K562 (cell line): ENCODE results near the gene ARL13B. TPM values are rescaled to one million over a fixed set of nuclear protein-coding genes. Genes with fewer than 3 reads are reported as not detected.

Experiments
- ATAC-seq: fragments of 200-7000 bp; cut with Tn5 transposase; 3 replicates; pipeline ENCODE4 v1.9.1; 2020; ENCODE audit warnings: moderate library complexity
- BruUV-seq: library from RNA; stranded (reverse); fragments of 400-500 nt; replicated peaks from 2 replicates; lab custom pipeline; 2021; lab: Mats Ljungman, UMichigan
- CTCF ChIA-PET: fragments of 300-600 bp; formaldehyde crosslinking; extraction: SDS; loops from one replicate; lab custom pipeline; 2021; ENCODE audit warnings: low intra/inter-chr PET ratio; lab: Yijun Ruan, JAX
- POLR2A ChIA-PET: fragments of 300-600, 350-650 bp; sonication (Branson Sonifier 250); formaldehyde crosslinking; extraction: SDS; loops from one replicate; lab custom pipeline; 2021; ENCODE audit warnings: antibody characterized with exemption, inconsistent platforms; lab: Yijun Ruan, JAX
- DNase-seq, 4 experiments: peaks; one replicate each; pipeline versions ENCODE4 v3.0.0 to v3.0.0-alpha.2; 2011 to 2018; ENCODE audit warnings: low spot score in 3 of 4, mixed read lengths in 3 of 4; ENCODE audit errors: extremely low read depth in 1 of 4
- FAIRE-seq: peaks from 2 replicates; lab custom pipeline; 2011; peaks lifted over from hg19 to GRCh38; lab: Jason Lieb, UNC
- H2AFZ ChIP-seq: 2 replicates; pipeline ENCODE4 v1.6.0; 2011; ENCODE audit warnings: low read depth, low read length, control low read depth, inconsistent platforms
- H3K27ac ChIP-seq: fragments of 200-600 bp; 3 replicates; pipeline ENCODE4 v1.8.0; 2011; ENCODE audit warnings: low read depth, mild to moderate bottlenecking, control low read depth, inconsistent platforms, low read length, moderate library complexity, mixed read lengths; ENCODE audit errors: extremely low read depth
- H3K27me3 ChIP-seq, 2 experiments: fragments of 300-600 bp in 1 of 2; 2 replicates in 1 of 2; 3 replicates in 1 of 2; pipeline versions ENCODE4 v1.6.0 to v1.8.0; 2011; ENCODE audit warnings: inconsistent platforms in 2 of 2, low read length in 2 of 2, mild to moderate bottlenecking in 1 of 2, mixed read lengths in 1 of 2, moderate library complexity in 1 of 2; ENCODE audit not compliant: control insufficient read depth in 2 of 2, insufficient read depth in 2 of 2
- H3K36me3 ChIP-seq: fragments of 300-600 bp; 3 replicates; pipeline ENCODE4 v1.8.0; 2011; ENCODE audit warnings: mild to moderate bottlenecking, low read length, inconsistent platforms; ENCODE audit not compliant: control insufficient read depth, insufficient read depth
- H3K4me1 ChIP-seq, 2 experiments: fragments of 200-600 bp in 1 of 2; replicated peaks in 1 of 2; 2 replicates in 1 of 2; 3 replicates in 1 of 2; pipeline versions ENCODE4 v1.5.1 to v1.8.0; 2011; ENCODE audit warnings: inconsistent platforms in 2 of 2, low read length in 2 of 2, mild to moderate bottlenecking in 1 of 2, mixed read lengths in 1 of 2, moderate library complexity in 1 of 2; ENCODE audit not compliant: control insufficient read depth in 2 of 2, insufficient read depth in 2 of 2
- H3K4me2 ChIP-seq: 2 replicates; pipeline ENCODE4 v1.6.1; 2011; ENCODE audit warnings: low read length, control low read depth, inconsistent platforms, mixed read lengths; ENCODE audit not compliant: insufficient read depth
- H3K4me3 ChIP-seq: fragments of 200-600 bp; sonication (generic), shearing (Covaris generic); 2 replicates; pipeline ENCODE4 v1.5.1; 2016; ENCODE audit warnings: control low read depth, inconsistent platforms
- H3K79me2 ChIP-seq: fragments of 200-600 bp; 3 replicates; pipeline ENCODE4 v1.8.0; 2011; ENCODE audit warnings: low read length, inconsistent platforms; ENCODE audit not compliant: control insufficient read depth, insufficient read depth
- H3K9ac ChIP-seq, 2 experiments: 2 replicates each; pipeline versions ENCODE4 v1.6.0 to v1.6.1; 2011; ENCODE audit warnings: low read depth in 2 of 2, low read length in 2 of 2, control low read depth in 1 of 2, inconsistent platforms in 1 of 2, mild to moderate bottlenecking in 1 of 2, mixed read lengths in 1 of 2; ENCODE audit not compliant: insufficient read depth in 1 of 2
- H3K9me1 ChIP-seq: one replicate; pipeline ENCODE4 v1.6.0; 2011; ENCODE audit warnings: inconsistent platforms, mild to moderate bottlenecking, low read length, moderate library complexity; ENCODE audit not compliant: control insufficient read depth, insufficient read depth
- H3K9me3 ChIP-seq: replicated peaks from 2 replicates; pipeline ENCODE4 v1.5.1; 2011; ENCODE audit warnings: low read depth, low read length, inconsistent platforms; ENCODE audit not compliant: control insufficient read depth, insufficient read depth
- H4K20me1 ChIP-seq: replicated peaks from 2 replicates; pipeline ENCODE4 v1.6.1; 2011; ENCODE audit warnings: low read length, inconsistent platforms, mixed read lengths; ENCODE audit not compliant: control insufficient read depth, insufficient read depth
- DDX20 ChIP-seq: fragments of 450-650 bp; IDR thresholded peaks from 2 replicates; pipeline ENCODE4 v1.6.1; 2016; ENCODE audit warnings: missing genetic modification characterization, low read depth, mild to moderate bottlenecking, missing compliant biosample characterization, moderate library complexity
- ETV6 ChIP-seq, 3 experiments: fragments of 150-350 bp in 1 of 3; sonication (generic) in 1 of 3; formaldehyde crosslinking in 1 of 3; IDR thresholded peaks; 2 replicates each; pipeline versions ENCODE4 v1.6.1 to v1.8.0; 2014 to 2022; ENCODE audit warnings: borderline replicate concordance in 2 of 3, low read depth in 2 of 3, antibody characterized with exemption in 1 of 3, low read length in 1 of 3, mild to moderate bottlenecking in 1 of 3, missing genetic modification reagents in 1 of 3
- HNRNPUL1 ChIP-seq: fragments of 200-400 bp; formaldehyde crosslinking; IDR thresholded peaks from 2 replicates; pipeline ENCODE4 v1.6.1; 2017; ENCODE audit warnings: low read length
- POLR2A ChIP-seq: fragments of 450-650 bp; conservative IDR thresholded peaks from 2 replicates; pipeline ENCODE4 v1.6.1; 2016
- TRIM24 ChIP-seq, 2 experiments: fragments of 450-650 bp; IDR thresholded peaks; 2 replicates each; pipeline ENCODE4 v1.6.1; 2016
- ZNF282 ChIP-seq: sonication (generic); formaldehyde crosslinking; IDR thresholded peaks from 2 replicates; pipeline ENCODE4 v1.8.1; 2023; ENCODE audit warnings: missing genetic modification reagents
- WGBS: fragments of 100-300 bp; shearing (Covaris generic); methylation state at CpG from one replicate; pipeline ENCODE4 v1.1.6; 2016; ENCODE audit warnings: low coverage, mixed read lengths; ENCODE audit not compliant: insufficient coverage; ENCODE audit errors: missing lambda C conversion rate; 5-methylcytosine and 5-hydroxymethylcytosine counted together
- in situ Hi-C: fragments of 300-500 bp; cut with MboI; formaldehyde crosslinking; loops from 4 replicates; pipeline ENCODE4 v1.15.0; 2018; ENCODE audit warnings: inconsistent platforms, mixed read lengths
- intact Hi-C: fragments of 100-400 bp; cut with micrococcal nuclease; formaldehyde crosslinking; loops from 2 replicates; pipeline ENCODE4 v1.14.2; 2022
- polyA plus RNA-seq, 8 experiments: library from polyadenylated mRNA; depleted of rRNA in 4 of 8; stranded (reverse) in 5 of 8; unstranded in 3 of 8; fragments of >200 nt; fragmentation: Nextera tagmentation in 2 of 8; fragmentation: Illumina TruSeq in 1 of 8; extraction: Ambion mirVana in 2 of 8; extraction: Trizol in 1 of 8; gene quantifications; 2 replicates each; pipeline versions ENCODE4 v1.2.1 to v1.2.3, GENCODE V29; 2011 to 2014; ENCODE audit warnings: inconsistent platforms in 1 of 8, missing spikeins in 1 of 8
- total RNA-seq, 7 experiments: library from RNA; depleted of rRNA in 6 of 7; stranded (reverse); fragments of >200 nt in 6 of 7; fragmentation: Illumina TruSeq in 2 of 7; extraction: Trizol in 2 of 7; gene quantifications; 2 replicates each; pipeline versions ENCODE4 v1.2.1 to v1.2.3, GENCODE V29; 2011 to 2021; ENCODE audit warnings: low replicate concordance in 1 of 7
- TF ChIP-seq, protein P1 (sequence below): fragments of 150-350 bp; conservative IDR thresholded peaks from 2 replicates; pipeline ENCODE4 v1.6.1; 2014; ENCODE audit warnings: low read length
- TF ChIP-seq, protein P2 (sequence below): fragments of 250-450 bp; sonication (Bioruptor Pico); IDR thresholded peaks from 2 replicates; pipeline ENCODE4 v1.8.0; 2022; ENCODE audit warnings: inconsistent platforms, mild to moderate bottlenecking, moderate library complexity, borderline replicate concordance
- TF ChIP-seq, protein P3 (sequence below): fragments of 450-650 bp; IDR thresholded peaks from 2 replicates; pipeline ENCODE4 v1.6.1; 2016; ENCODE audit warnings: missing biosample characterization, missing genetic modification characterization

The ARL13B gene
- total and polyA plus RNA-seq, 9 of the 15 experiments (the other 6 are each of a cell fraction or from before 2014, with no cell fraction given), result 4.1 to 16.9 (median 12.2) TPM

DNA sequence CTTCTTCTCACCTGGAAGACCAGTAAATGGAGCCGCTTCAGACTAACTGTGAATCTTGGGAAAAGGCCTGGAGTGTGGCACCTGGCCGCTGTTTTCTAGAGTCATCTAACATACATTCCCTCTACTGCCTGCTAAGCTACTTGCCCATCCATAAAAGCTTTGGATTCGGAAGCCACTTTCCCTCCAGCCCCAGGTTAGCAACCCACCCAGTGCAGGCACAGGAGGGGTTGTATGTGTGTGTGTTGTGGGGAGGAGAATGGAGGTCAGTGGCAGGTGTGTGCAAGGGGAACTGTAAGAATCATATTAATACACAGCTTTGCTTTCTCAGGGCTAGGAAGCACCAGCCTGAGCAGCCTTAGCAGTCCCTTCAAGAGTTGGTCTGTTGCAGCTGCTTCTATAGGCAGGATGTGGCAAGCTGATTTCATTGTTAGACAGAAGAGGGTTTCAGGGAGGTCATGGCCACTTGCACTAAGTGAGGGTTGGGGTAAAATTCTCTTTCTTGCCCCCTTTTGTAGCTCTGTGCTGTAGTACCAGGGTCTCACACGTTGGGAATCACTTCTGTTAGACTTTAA is 91.8 kb downstream of the ARL13B start:
- H3K27me3 ChIP-seq, result no peaks in the 10 kb centered on the region
- H3K9me1 ChIP-seq, result no peaks in the 10 kb centered on the region
- H3K36me3 ChIP-seq, result peaks cover 9% of the 10 kb centered on the region
- in situ Hi-C loops, result no loop called here
- H3K79me2 ChIP-seq, result no peaks in the 10 kb centered on the region; the same call in 1 of the 3 replicates
- no peak for DNase-seq
- H4K20me1 ChIP-seq, result no peaks in the 10 kb centered on the region
- intact Hi-C loops, result no loop called here
- no peak for ATAC-seq
- H2AFZ ChIP-seq, result no peak overlapping the region
- no peak for FAIRE-seq
- CTCF ChIA-PET, result no interaction called here
- H3K9ac ChIP-seq, result no peak overlapping the region
- BruUV-seq, result no TSS peak
- H3K4me3 ChIP-seq, result no peak overlapping the region
- H3K27ac ChIP-seq, result no peak overlapping the region
- H3K4me2 ChIP-seq, result no peak overlapping the region
- 75% methylated on average over 4 of the region's 4 CpGs for WGBS
- TF ChIP-seq ZNF282 (CRISPR knock-in tag), result no peak
- no peak for TF ChIP-seq DDX20
- H3K9me3 ChIP-seq, result no peaks in the 10 kb centered on the region
- POLR2A ChIA-PET, result interaction anchor here (1.4 kb wide), 1 partner anchor 9 kb away, joined by 10 read pairs; the partner anchor contains the start of genes DHFR2 and NSUN3
- H3K4me1 ChIP-seq, result no peaks in the 10 kb centered on the region

DNA sequence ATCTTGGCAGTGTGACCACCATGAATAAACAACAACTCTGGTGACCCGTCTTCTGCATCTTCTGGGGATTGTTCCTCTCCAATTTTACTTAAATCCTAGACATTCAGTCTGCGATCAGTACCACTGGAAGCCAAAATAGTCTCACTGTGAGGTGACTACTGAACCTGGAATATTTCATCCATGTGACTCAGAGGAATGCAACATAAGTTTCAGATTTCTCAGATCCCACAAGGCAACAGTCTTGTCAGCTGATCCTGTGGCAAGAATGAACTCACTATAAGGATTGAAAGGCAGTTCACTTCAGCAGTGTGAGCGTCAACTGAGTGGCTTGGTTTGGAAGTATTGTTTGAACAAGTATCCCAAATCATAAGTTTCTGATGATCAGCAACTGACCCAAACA is 96.1 kb downstream of the ARL13B start:
- Histone ChIP-seq H3K9me3 (no peaks in the 10 kb centered on the region), H3K9ac (no peak overlapping the region), H3K27me3 (no peaks in the 10 kb centered on the region), H3K4me1 (no peaks in the 10 kb centered on the region), H3K4me3 (no peak overlapping the region), H3K36me3 (no peaks in the 10 kb centered on the region), H2AFZ (no peak overlapping the region), H4K20me1 (no peaks in the 10 kb centered on the region), H3K79me2 (no peaks in the 10 kb centered on the region), H3K27ac (no peak overlapping the region), H3K9me1 (no peaks in the 10 kb centered on the region), H3K4me2 (no peak overlapping the region)
- ChIA-PET CTCF (no interaction called here), POLR2A (no interaction called here)
- no TSS peak for BruUV-seq
- no peak for ATAC-seq
- no peak for DNase-seq
- WGBS, result 69% methylated on average over 3 of the region's 3 CpGs
- in situ Hi-C loops (no loop called here), intact Hi-C loops (no loop called here)
- FAIRE-seq, result no peak
- TF ChIP-seq, protein P1, sequence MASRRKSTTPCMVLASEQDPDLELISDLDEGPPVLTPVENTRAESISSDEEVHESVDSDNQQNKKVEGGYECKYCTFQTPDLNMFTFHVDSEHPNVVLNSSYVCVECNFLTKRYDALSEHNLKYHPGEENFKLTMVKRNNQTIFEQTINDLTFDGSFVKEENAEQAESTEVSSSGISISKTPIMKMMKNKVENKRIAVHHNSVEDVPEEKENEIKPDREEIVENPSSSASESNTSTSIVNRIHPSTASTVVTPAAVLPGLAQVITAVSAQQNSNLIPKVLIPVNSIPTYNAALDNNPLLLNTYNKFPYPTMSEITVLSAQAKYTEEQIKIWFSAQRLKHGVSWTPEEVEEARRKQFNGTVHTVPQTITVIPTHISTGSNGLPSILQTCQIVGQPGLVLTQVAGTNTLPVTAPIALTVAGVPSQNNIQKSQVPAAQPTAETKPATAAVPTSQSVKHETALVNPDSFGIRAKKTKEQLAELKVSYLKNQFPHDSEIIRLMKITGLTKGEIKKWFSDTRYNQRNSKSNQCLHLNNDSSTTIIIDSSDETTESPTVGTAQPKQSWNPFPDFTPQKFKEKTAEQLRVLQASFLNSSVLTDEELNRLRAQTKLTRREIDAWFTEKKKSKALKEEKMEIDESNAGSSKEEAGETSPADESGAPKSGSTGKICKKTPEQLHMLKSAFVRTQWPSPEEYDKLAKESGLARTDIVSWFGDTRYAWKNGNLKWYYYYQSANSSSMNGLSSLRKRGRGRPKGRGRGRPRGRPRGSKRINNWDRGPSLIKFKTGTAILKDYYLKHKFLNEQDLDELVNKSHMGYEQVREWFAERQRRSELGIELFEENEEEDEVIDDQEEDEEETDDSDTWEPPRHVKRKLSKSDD, result no peak
- TF ChIP-seq HNRNPUL1 (no peak), ETV6 (IDR thresholded peaks at IDR 0.05; ENCODE audit: borderline replicate concordance in 1 of 2, low read depth in 2 of 2, low read length in 1 of 2) (no peak), ETV6 (CRISPR knock-in tag; IDR thresholded peaks at IDR 0.05; ENCODE audit: borderline replicate concordance) (no peak), TRIM24 (IDR thresholded peaks at IDR 0.05) (no peak), POLR2A (no peak)
- TF ChIP-seq, protein P2, sequence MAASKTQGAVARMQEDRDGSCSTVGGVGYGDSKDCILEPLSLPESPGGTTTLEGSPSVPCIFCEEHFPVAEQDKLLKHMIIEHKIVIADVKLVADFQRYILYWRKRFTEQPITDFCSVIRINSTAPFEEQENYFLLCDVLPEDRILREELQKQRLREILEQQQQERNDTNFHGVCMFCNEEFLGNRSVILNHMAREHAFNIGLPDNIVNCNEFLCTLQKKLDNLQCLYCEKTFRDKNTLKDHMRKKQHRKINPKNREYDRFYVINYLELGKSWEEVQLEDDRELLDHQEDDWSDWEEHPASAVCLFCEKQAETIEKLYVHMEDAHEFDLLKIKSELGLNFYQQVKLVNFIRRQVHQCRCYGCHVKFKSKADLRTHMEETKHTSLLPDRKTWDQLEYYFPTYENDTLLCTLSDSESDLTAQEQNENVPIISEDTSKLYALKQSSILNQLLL (CRISPR knock-in tag), result no peak
- TF ChIP-seq, protein P3, sequence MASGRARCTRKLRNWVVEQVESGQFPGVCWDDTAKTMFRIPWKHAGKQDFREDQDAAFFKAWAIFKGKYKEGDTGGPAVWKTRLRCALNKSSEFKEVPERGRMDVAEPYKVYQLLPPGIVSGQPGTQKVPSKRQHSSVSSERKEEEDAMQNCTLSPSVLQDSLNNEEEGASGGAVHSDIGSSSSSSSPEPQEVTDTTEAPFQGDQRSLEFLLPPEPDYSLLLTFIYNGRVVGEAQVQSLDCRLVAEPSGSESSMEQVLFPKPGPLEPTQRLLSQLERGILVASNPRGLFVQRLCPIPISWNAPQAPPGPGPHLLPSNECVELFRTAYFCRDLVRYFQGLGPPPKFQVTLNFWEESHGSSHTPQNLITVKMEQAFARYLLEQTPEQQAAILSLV (tag), result no peak
